ENCODE results near the gene USP43. TPM values are rescaled to one million over a fixed set of nuclear protein-coding genes. Genes with fewer than 3 reads are reported as not detected.
"Not testable (repeated sequence)": the region's sequence is repeated elsewhere in the genome, so short reads cannot be mapped to it uniquely, and the experiment has no call there.

Gene USP43
- total RNA-seq, 2 donors from 2014 or later = 0.20 to 1.1 TPM

DNA sequence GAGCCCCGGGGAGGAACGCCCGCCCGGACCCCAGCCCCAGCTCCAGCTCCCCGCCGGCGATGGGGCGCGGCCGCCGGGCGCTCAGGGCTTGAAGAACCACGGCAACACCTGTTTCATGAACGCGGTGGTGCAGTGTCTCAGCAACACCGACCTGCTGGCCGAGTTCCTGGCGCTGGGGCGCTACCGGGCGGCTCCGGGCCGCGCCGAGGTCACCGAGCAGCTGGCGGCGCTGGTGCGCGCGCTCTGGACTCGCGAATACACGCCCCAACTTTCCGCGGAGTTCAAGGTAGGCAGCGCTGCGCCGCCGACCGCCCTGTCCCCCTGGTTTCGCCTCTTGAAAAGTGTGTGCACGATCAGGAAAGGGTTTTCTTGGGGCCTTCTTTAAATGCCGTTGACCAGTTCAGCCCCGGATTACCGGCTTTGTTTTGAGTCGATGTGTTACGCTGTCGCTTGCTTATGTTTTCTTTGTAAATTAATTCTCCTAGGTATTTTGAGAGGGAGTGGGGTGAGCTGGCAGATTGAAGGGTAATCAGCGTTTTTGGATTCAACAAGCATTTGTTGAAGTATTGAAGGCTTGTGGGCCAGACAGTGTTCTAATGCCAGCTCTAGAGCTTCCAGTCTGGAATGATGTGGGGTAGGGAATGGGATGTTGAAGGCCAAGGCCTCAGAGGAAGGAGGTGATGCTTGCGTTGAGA, 681 bp downstream of the USP43 start:
- Mint-ChIP-seq H3K9me3 (no peaks in the 10 kb centered on the region), H3K27ac (no peak overlapping the region), H3K36me3 (peaks cover 0 to 8% of the 10 kb centered on the region in 2 donors)
- ATAC-seq (peak; percentile 47 to 51), DNase-seq (ENCODE audit: low spot score in 2 of 2) (peak in 1 of 2 donors; percentile 24)

DNA sequence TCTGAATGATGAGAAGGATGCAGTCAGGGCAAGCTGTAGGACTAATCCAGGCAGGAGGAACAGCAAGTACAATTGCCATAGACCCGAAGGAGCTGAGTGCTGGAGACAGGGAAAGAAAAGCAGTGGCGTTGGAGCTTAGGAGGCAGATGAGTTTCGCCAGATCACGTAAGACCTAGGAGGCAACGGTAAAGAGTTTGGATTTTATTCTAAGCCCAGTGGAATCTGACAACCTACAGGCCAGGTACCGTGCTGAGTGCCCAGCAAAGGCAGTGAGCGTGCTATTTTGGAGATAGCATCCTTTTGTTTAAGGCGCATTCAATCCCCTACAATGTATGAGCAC, 1.2 kb downstream of the USP43 start:
- DNase-seq (ENCODE audit: low spot score in 2 of 2) = no peak
- H3K9me3 Mint-ChIP-seq = no peaks in the 10 kb centered on the region
- no peak for ATAC-seq
- no peak overlapping the region for H3K27ac Mint-ChIP-seq
- peaks cover 0 to 8% of the 10 kb centered on the region in 2 donors for H3K36me3 Mint-ChIP-seq

DNA sequence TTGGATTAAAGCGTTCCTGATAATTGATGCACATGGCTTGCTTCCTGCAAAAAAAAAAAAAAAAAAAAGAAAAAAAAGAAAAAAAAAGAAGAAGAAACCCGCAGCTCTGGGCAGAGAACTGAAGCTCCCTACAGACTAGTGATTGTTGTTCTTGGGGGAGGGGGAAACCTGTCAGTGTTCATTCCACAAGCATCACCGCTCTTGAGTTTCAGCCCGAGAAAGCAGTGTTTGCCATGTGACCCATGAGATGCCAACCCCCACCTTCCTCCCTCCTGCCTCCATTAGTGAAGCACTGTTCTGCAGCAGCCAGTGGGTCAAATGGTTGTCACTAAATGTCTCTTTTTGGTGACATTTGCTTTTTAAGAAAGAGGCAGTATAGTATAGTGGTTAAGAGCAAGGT, 1.7 kb downstream of the USP43 start:
- H3K9me3 Mint-ChIP-seq = no peaks in the 10 kb centered on the region
- DNase-seq (ENCODE audit: low spot score in 2 of 2) (no peak), ATAC-seq (no peak)
- H3K36me3 Mint-ChIP-seq = peaks cover 0 to 8% of the 10 kb centered on the region in 2 donors
- H3K27ac Mint-ChIP-seq = no peak overlapping the region

GRCh38 chr17:9648521-9649110, 3.3 kb downstream of the USP43 start:
- DNase-seq (ENCODE audit: low spot score in 2 of 2) (no peak), ATAC-seq (no peak)
- Mint-ChIP-seq H3K9me3 (no peaks in the 10 kb centered on the region), H3K27ac (no peak overlapping the region), H3K36me3 (peaks cover 0 to 8% of the 10 kb centered on the region in 2 donors)

- DNase-seq (ENCODE audit: low spot score in 2 of 2) (no peak), ATAC-seq (no peak)
- no peak overlapping the region for H3K27ac Mint-ChIP-seq
- no peaks in the 10 kb centered on the region for H3K36me3 Mint-ChIP-seq
- no peaks in the 10 kb centered on the region for H3K9me3 Mint-ChIP-seq
These were observed 13.4 kb downstream of the USP43 start for GRCh38 chr17:9658593-9659211.

DNA sequence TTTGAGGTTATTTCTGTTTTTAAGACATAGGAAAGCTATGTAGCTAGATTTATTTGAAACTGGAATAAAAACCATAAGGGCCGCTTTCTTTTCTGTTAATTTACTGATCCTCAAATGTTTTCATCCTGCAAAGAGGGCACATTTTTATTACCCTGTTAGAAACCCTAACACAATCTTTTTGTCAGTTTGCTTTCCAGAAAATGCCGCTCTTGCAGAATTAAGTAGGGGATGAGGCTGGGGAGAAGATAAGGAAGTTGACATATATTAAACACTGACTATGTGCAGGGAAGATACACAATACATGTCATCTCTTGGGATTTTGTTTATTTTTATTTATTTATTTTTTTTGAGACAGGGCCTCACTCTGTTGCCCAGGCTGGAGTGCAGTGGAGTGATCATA, 15.7 kb downstream of the USP43 start:
- DNase-seq (ENCODE audit: low spot score in 2 of 2) = no peak
- peaks cover 0 to 11% of the 10 kb centered on the region in 2 donors for H3K36me3 Mint-ChIP-seq
- H3K27ac Mint-ChIP-seq = peak overlapping the region in 1 of 2 donors; percentile 38
- H3K9me3 Mint-ChIP-seq = peaks cover 0 to 11% of the 10 kb centered on the region in 2 donors
- no peak for ATAC-seq

DNA sequence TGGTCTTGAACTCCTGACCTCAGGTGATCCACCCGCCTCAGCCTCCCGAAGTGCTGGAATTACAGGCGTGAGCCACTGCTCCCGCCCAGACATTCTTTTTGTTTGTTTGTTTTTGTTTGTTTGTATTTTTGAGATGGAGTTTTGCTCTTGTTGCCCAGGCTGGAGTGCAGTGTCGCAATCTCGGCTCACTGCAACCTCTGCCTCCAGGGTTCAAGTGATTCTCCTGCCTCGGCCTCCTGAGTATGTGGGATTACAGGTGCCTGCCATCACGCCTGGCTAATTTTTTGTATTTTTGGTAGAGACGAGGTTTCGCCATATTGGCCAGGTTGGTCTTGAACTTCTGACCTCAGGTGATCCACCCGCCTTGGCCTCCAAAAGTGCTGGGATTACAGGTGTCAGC, 18.2 kb downstream of the USP43 start:
- DNase-seq (ENCODE audit: low spot score in 2 of 2); ATAC-seq; H3K27ac Mint-ChIP-seq: not testable (repeated sequence)
- Mint-ChIP-seq H3K36me3 (peaks cover 0 to 11% of the 10 kb centered on the region in 2 donors), H3K9me3 (peaks cover 0 to 11% of the 10 kb centered on the region in 2 donors)

DNA sequence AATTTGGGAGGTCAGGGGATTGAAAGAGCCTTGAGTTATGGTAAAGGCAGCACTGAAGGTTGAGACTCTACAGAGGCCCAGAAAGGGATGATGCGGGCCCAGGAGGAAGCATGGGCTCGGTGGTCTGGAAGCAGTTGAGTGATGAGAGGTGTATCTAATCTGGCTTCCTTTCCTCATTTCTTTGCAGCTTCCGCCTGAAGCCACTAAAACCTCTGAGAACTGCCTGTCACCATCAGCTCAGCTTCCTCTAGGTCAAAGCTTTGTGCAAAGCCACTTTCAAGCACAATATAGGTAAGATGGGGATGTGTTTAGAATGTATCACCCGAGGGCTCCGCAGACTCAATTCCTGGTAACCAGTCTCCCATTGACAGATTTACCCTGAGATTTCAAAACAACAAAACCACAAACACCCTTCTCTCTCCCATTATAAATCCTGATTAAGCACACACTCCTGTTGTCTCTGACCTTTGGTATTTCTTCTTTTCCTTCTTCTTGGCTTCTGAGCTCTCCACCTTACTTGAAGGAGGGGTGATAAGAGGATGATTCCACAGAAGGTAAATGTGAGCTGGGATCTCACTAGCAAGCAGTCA, 21.2 kb downstream of the USP43 start:
- H3K9me3 Mint-ChIP-seq = peaks cover 0 to 11% of the 10 kb centered on the region in 2 donors
- ATAC-seq (peak; percentile 46 to 64), DNase-seq (ENCODE audit: low spot score in 2 of 2) (no peak)
- H3K36me3 Mint-ChIP-seq = peaks cover 0 to 11% of the 10 kb centered on the region in 2 donors
- peak overlapping the region in 1 of 2 donors; percentile 12 for H3K27ac Mint-ChIP-seq

- peaks cover 0 to 11% of the 10 kb centered on the region in 2 donors for H3K36me3 Mint-ChIP-seq
- H3K9me3 Mint-ChIP-seq = peaks cover 0 to 11% of the 10 kb centered on the region in 2 donors
These were observed 23.2 kb downstream of the USP43 start for GRCh38 chr17:9668517-9668916.

DNA sequence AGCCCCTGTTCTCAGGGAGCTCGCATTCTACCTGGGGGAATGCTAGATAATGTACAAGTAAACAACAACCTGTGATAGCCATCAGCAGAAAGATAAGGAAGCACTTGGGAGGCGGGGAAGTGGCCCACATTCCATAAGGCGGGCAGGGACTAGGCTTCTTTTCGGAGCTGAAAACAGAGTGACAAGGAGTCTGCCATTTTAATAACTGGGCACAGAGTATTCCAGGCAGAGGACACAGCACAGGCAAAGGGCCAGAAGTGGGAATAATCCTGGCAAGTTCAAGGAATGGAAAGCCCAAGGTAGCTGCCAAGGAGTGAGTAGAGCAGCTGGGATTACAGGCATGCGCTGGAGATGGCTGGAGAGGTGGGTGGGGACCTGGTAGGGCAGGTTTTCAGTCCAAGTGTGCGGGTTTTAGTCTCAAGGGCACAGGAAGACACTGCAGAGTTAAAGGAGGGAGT, 24.3 kb downstream of the USP43 start:
- ATAC-seq (no peak), DNase-seq (ENCODE audit: low spot score in 2 of 2) (no peak)
- Mint-ChIP-seq H3K27ac (peak overlapping the region in 1 of 2 donors; percentile 1), H3K9me3 (peaks cover 0 to 11% of the 10 kb centered on the region in 2 donors), H3K36me3 (peaks cover 0 to 11% of the 10 kb centered on the region in 2 donors)

More at GRCh38 chr17:9668517-9668916, 23.2 kb downstream of the USP43 start:
- DNase-seq (ENCODE audit: low spot score in 2 of 2) (no peak), ATAC-seq (peak in 1 of 2 donors; percentile 49)
- H3K27ac Mint-ChIP-seq = no peak overlapping the region

GRCh38 chr17:9670596-9670995, 25.3 kb downstream of the USP43 start:
- Mint-ChIP-seq H3K36me3 (peaks cover 0 to 3% of the 10 kb centered on the region in 2 donors), H3K27ac (no peak overlapping the region), H3K9me3 (peaks cover 0 to 3% of the 10 kb centered on the region in 2 donors)
- ATAC-seq (no peak), DNase-seq (ENCODE audit: low spot score in 2 of 2) (no peak)

GRCh38 chr17:9671559-9671958, 26.2 kb downstream of the USP43 start:
- no peaks in the 10 kb centered on the region for H3K36me3 Mint-ChIP-seq
- H3K27ac Mint-ChIP-seq = no peak overlapping the region

DNA sequence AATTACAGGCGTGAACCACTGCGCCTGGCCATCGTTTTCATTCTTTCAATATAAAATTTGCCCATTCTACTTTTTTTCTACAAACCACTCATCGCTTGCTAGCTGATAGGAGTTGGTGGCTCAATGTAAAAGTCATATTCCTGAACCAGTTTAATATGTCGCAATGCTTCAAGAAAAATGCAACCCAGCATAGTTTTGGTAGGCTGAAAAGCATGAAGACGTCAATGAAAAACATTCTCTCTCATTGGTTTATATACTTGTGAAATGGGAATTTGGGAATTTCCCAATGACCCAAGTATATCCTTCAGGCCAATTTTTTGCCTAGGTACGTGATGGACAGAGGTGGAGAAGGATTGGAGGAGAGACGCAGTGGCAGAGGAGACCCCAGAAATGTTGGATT, 26.9 kb downstream of the USP43 start:
- ATAC-seq (no peak), DNase-seq (ENCODE audit: low spot score in 2 of 2) (no peak)
- no peak overlapping the region for H3K27ac Mint-ChIP-seq

More at GRCh38 chr17:9671559-9671958, 26.2 kb downstream of the USP43 start:
- ATAC-seq (no peak), DNase-seq (ENCODE audit: low spot score in 2 of 2) (no peak)
- H3K9me3 Mint-ChIP-seq = no peaks in the 10 kb centered on the region

GRCh38 chr17:9672691-9673090, 27.4 kb downstream of the USP43 start:
- no peak overlapping the region for H3K27ac Mint-ChIP-seq
- no peaks in the 10 kb centered on the region for H3K9me3 Mint-ChIP-seq
- ATAC-seq (no peak), DNase-seq (ENCODE audit: low spot score in 2 of 2) (no peak)
- no peaks in the 10 kb centered on the region for H3K36me3 Mint-ChIP-seq

More for the DNA sequence above, 26.9 kb downstream of the USP43 start:
- no peaks in the 10 kb centered on the region for H3K36me3 Mint-ChIP-seq
- no peaks in the 10 kb centered on the region for H3K9me3 Mint-ChIP-seq

DNA sequence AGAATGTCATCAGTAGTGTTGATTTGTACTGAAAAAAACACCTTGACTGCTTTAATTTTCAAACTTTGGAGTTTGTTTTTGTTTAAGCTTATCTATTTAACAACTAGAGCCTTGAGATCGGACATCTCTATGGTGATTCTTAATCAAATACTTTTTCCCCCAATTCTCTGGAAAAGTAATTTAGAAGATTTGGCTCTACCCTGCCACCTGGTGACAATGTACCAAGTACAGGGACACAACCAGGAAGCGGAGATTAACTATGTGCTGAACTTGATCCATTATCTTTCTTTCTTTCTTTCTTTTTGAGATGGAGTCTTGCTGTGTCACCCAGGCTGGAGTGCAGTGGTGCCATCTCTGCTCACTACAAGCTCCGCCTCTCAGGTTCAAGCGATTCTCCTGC, 30.8 kb downstream of the USP43 start:
- peaks cover 6 to 13% of the 10 kb centered on the region in 2 donors for H3K36me3 Mint-ChIP-seq
- DNase-seq (ENCODE audit: low spot score in 2 of 2) (no peak), ATAC-seq (no peak)
- no peak overlapping the region for H3K27ac Mint-ChIP-seq
- H3K9me3 Mint-ChIP-seq = peaks cover 6 to 8% of the 10 kb centered on the region in 2 donors

GRCh38 chr17:9676820-9677310, 31.5 kb downstream of the USP43 start:
- peak; percentile 94 to 96 for ATAC-seq
- Mint-ChIP-seq H3K9me3 (peaks cover 6 to 8% of the 10 kb centered on the region in 2 donors), H3K27ac (peak overlapping the region; percentile 36 to 63), H3K36me3 (peaks cover 6 to 13% of the 10 kb centered on the region in 2 donors)
- peak in 1 of 2 donors; percentile 22 for DNase-seq (ENCODE audit: low spot score in 2 of 2)

GRCh38 chr17:9677411-9677810, 32.1 kb downstream of the USP43 start:
- ATAC-seq (peak in 1 of 2 donors; percentile 1), DNase-seq (ENCODE audit: low spot score in 2 of 2) (no peak)
- Mint-ChIP-seq H3K36me3 (peaks cover 6 to 13% of the 10 kb centered on the region in 2 donors), H3K27ac (peak overlapping the region; percentile 36 to 63), H3K9me3 (peaks cover 6 to 8% of the 10 kb centered on the region in 2 donors)
